Loucy (cell line): ENCODE measurements around the gene NPIPB6.

Source experiments
- CTCF ChIP-seq: fragments of 200-600 bp; sonication (generic); conservative IDR thresholded peaks from 2 replicates; pipeline ENCODE4 v1.5.1; 2014; ENCODE audit warnings: mild to moderate bottlenecking, antibody characterized with exemption, low read length
- EZH2phosphoT487 ChIP-seq: fragments of 200-600 bp; IDR thresholded peaks from 2 replicates; pipeline ENCODE4 v1.6.1; 2018; ENCODE audit warnings: antibody characterized with exemption, mild to moderate bottlenecking, moderate library complexity, borderline replicate concordance

DNA sequence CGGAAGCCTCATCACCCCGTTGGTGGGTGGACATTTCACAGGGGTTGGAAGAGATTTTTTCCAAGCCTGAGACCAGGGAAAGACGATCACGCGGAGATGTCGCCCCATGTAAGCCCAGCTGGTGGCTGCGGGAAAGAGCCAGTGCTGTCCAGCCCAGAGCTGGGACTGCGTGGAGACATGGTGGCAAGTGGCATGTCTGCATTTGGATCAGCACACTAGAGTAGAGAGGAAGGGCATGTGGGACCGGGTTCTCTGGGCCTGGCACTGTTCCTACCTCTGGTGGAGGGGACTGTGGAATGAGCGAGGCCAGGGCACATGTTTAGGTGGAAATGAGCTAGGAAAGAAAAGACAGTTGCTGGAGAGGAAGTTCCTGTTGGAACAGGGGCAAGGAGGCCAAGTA, 51.0 kb downstream of the NPIPB6 start:
- no peak for TF ChIP-seq CTCF
- no peak for TF ChIP-seq EZH2phosphoT487
